Testis (tissue), 3 donors: ENCODE data around the gene GDPD5. TPM values are rescaled to one million over a fixed set of nuclear protein-coding genes. Genes with fewer than 3 reads are reported as not detected.

ENCODE experiments used
- DNase-seq: peaks from one replicate; pipeline ENCODE4 v3.0.0-alpha.2; 2019
- H3K27ac ChIP-seq, 2 donors: fragments of 200-600 bp; sonication (generic); one replicate each; pipeline ENCODE4 v1.5.1; 2019
- H3K27me3 ChIP-seq: fragments of 200-600 bp; sonication (generic); one replicate; pipeline ENCODE4 v1.5.1; 2019
- H3K36me3 ChIP-seq: fragments of 200-600 bp; sonication (generic); one replicate; pipeline ENCODE4 v1.5.1; 2017; ENCODE audit warnings: low read depth; ENCODE audit errors: missing control alignments
- H3K4me1 ChIP-seq: fragments of 200-600 bp; sonication (generic); one replicate; pipeline ENCODE4 v1.5.1; 2019
- H3K4me3 ChIP-seq, 2 donors: fragments of 200-600 bp; sonication (generic); one replicate each; pipeline ENCODE4 v1.5.1; 2017 to 2019
- H3K9me3 ChIP-seq: fragments of 200-600 bp; sonication (generic); one replicate; pipeline ENCODE4 v1.5.1; 2017
- POLR2A ChIP-seq: fragments of 450-650 bp; IDR thresholded peaks from one replicate; pipeline ENCODE4 v1.6.1; 2017; ENCODE audit warnings: antibody characterized with exemption, mild to moderate bottlenecking, moderate library complexity
- WGBS, 2 donors: methylation state at CpG; one replicate each; pipeline ENCODE4 v1.1.5; 2018; 5-methylcytosine and 5-hydroxymethylcytosine counted together
- intact Hi-C: fragments of 100-400 bp; cut with DNase I; formaldehyde crosslinking; loops from one replicate; pipeline ENCODE4 v1.15.1; 2023; ENCODE audit warnings: low total_unique reads
- polyA plus RNA-seq: library from polyadenylated mRNA; stranded (reverse); fragments of 350-450 nt; fragmentation: Illumina TruSeq; extraction: RNeasy Lipid Tissue Mini Kit (QIAGEN cat#74804); gene quantifications from one replicate; pipeline ENCODE4 v1.2.3, GENCODE V29; 2014; ENCODE audit warnings: low read depth, low replicate concordance; ENCODE audit not compliant: insufficient read depth
- total RNA-seq, 2 donors: library from RNA; depleted of rRNA; stranded (reverse); fragments of >200 nt; gene quantifications; one replicate each; pipeline ENCODE4 v1.2.3, GENCODE V29; 2016
- TF ChIP-seq, protein P1 (sequence below), 3 experiments: fragments of 450-650 bp in 2 of 3; fragments of 200-600 bp in 1 of 3; sonication (generic) in 1 of 3; IDR thresholded peaks; one replicate each; pipeline ENCODE4 v1.5.1; 2016 to 2019; ENCODE audit warnings: antibody characterized with exemption in 3 of 3, mild to moderate bottlenecking in 2 of 3, moderate library complexity in 1 of 3

Gene GDPD5
- total and polyA plus RNA-seq, 3 donors from 2014 or later, result 43.3 to 99.5 (median 65.8) TPM

DNA sequence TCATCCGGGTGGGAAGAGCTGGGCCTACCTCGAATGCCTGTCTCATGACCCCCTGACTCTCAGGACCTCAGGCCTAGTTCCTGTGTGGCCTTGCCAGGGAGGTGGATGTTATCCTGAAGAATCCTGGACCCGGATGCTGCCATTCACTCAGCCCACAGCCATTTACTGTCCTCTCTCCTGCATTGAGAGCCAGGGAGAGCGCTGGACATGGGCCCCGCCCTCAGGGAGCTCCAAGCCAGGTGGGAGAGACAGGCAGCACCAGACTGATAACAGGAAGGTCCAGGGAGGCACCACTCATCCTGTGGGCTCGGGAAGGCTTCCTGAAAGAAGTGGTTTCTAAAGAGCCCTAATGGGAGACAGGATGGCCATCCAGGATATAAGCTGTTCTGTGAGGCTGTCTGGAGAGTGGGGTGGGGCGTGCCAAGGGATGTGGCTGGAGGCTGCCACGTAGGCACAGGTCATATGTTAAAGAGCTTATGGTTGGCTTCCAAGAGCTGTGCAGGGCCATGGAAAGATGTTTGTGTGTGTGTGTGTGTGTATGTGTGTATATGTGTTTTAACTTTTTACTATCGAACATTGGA lies 44.9 kb upstream of the GDPD5 start:
- WGBS, 2 donors, result 70 to 73% methylated on average over 6 to 9 of the region's 9 CpGs
- H3K4me1 ChIP-seq, result peaks cover 8% of the 10 kb centered on the region
- no peak overlapping the region for H3K27ac ChIP-seq
- no peak overlapping the region for H3K4me3 ChIP-seq
- no peak for DNase-seq
- no peaks in the 10 kb centered on the region for H3K9me3 ChIP-seq
- H3K36me3 ChIP-seq, result no peaks in the 10 kb centered on the region
- intact Hi-C loops, result no loop called here
- no peak for TF ChIP-seq POLR2A
- TF ChIP-seq, protein P1, sequence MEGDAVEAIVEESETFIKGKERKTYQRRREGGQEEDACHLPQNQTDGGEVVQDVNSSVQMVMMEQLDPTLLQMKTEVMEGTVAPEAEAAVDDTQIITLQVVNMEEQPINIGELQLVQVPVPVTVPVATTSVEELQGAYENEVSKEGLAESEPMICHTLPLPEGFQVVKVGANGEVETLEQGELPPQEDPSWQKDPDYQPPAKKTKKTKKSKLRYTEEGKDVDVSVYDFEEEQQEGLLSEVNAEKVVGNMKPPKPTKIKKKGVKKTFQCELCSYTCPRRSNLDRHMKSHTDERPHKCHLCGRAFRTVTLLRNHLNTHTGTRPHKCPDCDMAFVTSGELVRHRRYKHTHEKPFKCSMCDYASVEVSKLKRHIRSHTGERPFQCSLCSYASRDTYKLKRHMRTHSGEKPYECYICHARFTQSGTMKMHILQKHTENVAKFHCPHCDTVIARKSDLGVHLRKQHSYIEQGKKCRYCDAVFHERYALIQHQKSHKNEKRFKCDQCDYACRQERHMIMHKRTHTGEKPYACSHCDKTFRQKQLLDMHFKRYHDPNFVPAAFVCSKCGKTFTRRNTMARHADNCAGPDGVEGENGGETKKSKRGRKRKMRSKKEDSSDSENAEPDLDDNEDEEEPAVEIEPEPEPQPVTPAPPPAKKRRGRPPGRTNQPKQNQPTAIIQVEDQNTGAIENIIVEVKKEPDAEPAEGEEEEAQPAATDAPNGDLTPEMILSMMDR (IDR thresholded peaks at IDR 0.05), result no peak
- H3K27me3 ChIP-seq, result no peaks in the 10 kb centered on the region

DNA sequence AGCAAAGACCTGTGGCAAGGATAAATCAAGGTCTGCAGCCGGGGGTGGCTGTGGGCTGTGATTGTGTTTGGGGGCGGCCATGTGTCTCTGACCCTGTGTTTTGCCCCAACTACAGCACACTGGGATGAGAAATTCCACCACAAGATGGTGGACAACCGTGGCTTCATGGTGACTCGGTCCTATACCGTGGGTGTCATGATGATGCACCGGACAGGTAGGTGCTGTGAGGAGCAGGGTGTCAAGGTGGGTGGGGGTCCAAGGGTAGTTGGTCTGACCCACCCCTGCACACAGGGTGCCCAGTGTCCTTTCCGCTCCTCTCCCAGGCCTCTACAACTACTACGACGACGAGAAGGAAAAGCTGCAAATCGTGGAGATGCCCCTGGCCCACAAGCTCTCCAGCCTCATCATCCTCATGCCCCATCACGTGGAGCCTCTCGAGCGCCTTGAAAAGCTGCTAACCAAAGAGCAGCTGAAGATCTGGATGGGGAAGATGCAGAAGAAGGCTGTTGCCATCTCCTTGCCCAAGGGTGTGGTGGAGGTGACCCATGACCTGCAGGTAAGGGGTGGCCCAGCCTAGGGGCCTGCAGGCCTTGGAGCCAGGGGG lies 43.0 kb upstream of the GDPD5 start:
- Histone ChIP-seq H3K4me3 (no peak overlapping the region), H3K4me1 (peaks cover 23% of the 10 kb centered on the region), H3K27ac (no peak overlapping the region), H3K36me3 (no peaks in the 10 kb centered on the region), H3K27me3 (no peaks in the 10 kb centered on the region), H3K9me3 (no peaks in the 10 kb centered on the region)
- intact Hi-C loops, result no loop called here
- TF ChIP-seq POLR2A, result no peak
- TF ChIP-seq, protein P1 (IDR thresholded peaks at IDR 0.05), result no peak
- no peak for DNase-seq
- 83 to 87% methylated on average over 13 to 14 of the region's 14 CpGs for WGBS, 2 donors

DNA sequence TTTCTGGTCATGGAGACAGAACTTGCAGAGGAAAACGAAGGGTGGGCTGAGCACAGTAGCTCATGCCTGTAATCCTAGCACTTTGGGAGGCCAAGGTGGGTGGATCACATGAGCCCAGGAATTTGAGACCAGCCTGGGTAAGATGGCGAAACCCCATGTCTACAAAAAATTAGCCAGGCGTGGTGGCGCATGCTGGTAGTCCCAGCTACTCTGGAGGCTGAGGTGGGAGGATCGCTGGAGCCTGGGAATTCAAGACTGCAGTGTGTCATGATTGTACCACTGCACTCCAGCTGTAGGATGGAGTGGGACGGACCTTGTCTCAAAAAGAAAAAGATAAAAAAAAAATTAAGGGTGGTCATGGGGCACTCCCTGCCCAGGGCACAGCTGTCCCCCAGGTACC lies 42.2 kb upstream of the GDPD5 start:
- Histone ChIP-seq H3K36me3 (no peaks in the 10 kb centered on the region), H3K4me3 (no peak overlapping the region), H3K27me3 (no peaks in the 10 kb centered on the region), H3K27ac (no peak overlapping the region), H3K9me3 (no peaks in the 10 kb centered on the region), H3K4me1 (peaks cover 28% of the 10 kb centered on the region)
- TF ChIP-seq, protein P1 (IDR thresholded peaks at IDR 0.05), result no peak
- no peak for TF ChIP-seq POLR2A
- WGBS, 2 donors, result 89 to 100% methylated on average over 4 to 6 of the region's 6 CpGs
- DNase-seq, result no peak
- intact Hi-C loops, result no loop called here

DNA sequence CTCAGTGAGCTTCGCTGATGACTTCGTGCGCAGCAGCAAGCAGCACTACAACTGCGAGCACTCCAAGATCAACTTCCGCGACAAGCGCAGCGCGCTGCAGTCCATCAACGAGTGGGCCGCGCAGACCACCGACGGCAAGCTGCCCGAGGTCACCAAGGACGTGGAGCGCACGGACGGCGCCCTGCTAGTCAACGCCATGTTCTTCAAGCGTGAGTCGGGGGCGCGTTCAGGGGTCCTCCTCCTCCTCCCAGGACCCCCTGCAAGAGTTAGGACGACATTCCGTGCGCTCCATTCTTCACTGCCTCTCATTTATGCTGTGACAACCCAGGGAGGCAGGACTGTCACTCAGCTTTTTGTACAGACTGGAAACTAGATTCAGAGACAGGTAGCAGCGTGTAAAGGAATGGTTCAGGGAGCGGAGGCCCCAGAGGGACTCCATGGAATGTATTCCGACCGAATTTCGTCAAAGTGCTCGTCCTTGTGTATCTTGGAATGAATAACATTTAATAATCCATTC lies 41.1 kb upstream of the GDPD5 start:
- H3K4me3 ChIP-seq, result no peak overlapping the region
- no peaks in the 10 kb centered on the region for H3K27me3 ChIP-seq
- 62 to 69% methylated on average over 33 to 34 of the region's 34 CpGs for WGBS, 2 donors
- H3K9me3 ChIP-seq, result no peaks in the 10 kb centered on the region
- intact Hi-C loops, result no loop called here
- DNase-seq, result no peak
- no peak for TF ChIP-seq POLR2A
- TF ChIP-seq, protein P1 (IDR thresholded peaks at IDR 0.05), result no peak
- peaks cover 28% of the 10 kb centered on the region for H3K4me1 ChIP-seq
- H3K27ac ChIP-seq, result no peak overlapping the region
- no peaks in the 10 kb centered on the region for H3K36me3 ChIP-seq
